MM.1S (cell line): Measurements from ENCODE around the gene LTBP3.

Experiments used
- DNase-seq: peaks from one replicate; pipeline ENCODE4 v3.0.0-alpha.2; 2015
- H2AFZ ChIP-seq: fragments of 300-600 bp; sonication (generic); 2 replicates; pipeline ENCODE4 v1.6.0; 2016; ENCODE audit warnings: antibody characterized with exemption, low read length
- H3F3A ChIP-seq: fragments of 300-600 bp; sonication (generic); 2 replicates; pipeline ENCODE4 v1.6.1; 2016; ENCODE audit warnings: mild to moderate bottlenecking, antibody characterized with exemption, low read length, moderate library complexity, mixed read lengths; ENCODE audit not compliant: insufficient read depth
- H3K27ac ChIP-seq: fragments of 300-600 bp; sonication (generic); 2 replicates; pipeline ENCODE4 v1.5.1; 2016; ENCODE audit warnings: mild to moderate bottlenecking, low read length
- H3K27me3 ChIP-seq: fragments of 300-600 bp; sonication (generic); replicated peaks from 2 replicates; pipeline ENCODE4 v1.6.0; 2016; ENCODE audit warnings: low read length; ENCODE audit not compliant: insufficient read depth
- H3K36me3 ChIP-seq: fragments of 300-600 bp; sonication (generic); replicated peaks from 2 replicates; pipeline ENCODE4 v1.6.1; 2016; ENCODE audit warnings: mild to moderate bottlenecking, low read length, mixed read lengths; ENCODE audit not compliant: insufficient read depth
- H3K4me1 ChIP-seq: fragments of 300-600 bp; sonication (generic); 2 replicates; pipeline ENCODE4 v1.6.1; 2016; ENCODE audit warnings: low read length, mixed read lengths
- H3K4me2 ChIP-seq: fragments of 300-600 bp; sonication (generic); 2 replicates; pipeline ENCODE4 v1.6.0; 2016; ENCODE audit warnings: low read depth, low read length
- H3K4me3 ChIP-seq: fragments of 300-600 bp; sonication (generic); 2 replicates; pipeline ENCODE4 v1.5.1; 2016; ENCODE audit warnings: low read length, mixed read lengths
- H3K79me2 ChIP-seq: fragments of 300-600 bp; sonication (generic); 2 replicates; pipeline ENCODE4 v1.6.1; 2016; ENCODE audit warnings: mixed run types, low read length, mixed read lengths
- H3K9ac ChIP-seq: fragments of 300-600 bp; sonication (generic); 2 replicates; pipeline ENCODE4 v1.6.1; 2016; ENCODE audit warnings: low read length, mixed read lengths
- H3K9me2 ChIP-seq: fragments of 300-600 bp; sonication (generic); replicated peaks from 2 replicates; pipeline ENCODE4 v1.6.1; 2016; ENCODE audit warnings: mild to moderate bottlenecking, low read length, mixed read lengths; ENCODE audit not compliant: insufficient read depth
- H3K9me3 ChIP-seq: fragments of 300-600 bp; sonication (generic); replicated peaks from 2 replicates; pipeline ENCODE4 v1.6.1; 2016; ENCODE audit warnings: mild to moderate bottlenecking, low read length, mixed read lengths; ENCODE audit not compliant: insufficient read depth
- H4K20me1 ChIP-seq: fragments of 300-600 bp; sonication (generic); 2 replicates; pipeline ENCODE4 v1.6.1; 2016; ENCODE audit warnings: mild to moderate bottlenecking, low read length, moderate library complexity, mixed read lengths; ENCODE audit not compliant: insufficient read depth
- EZH2 ChIP-seq: fragments of 300-600 bp; sonication (generic); optimal IDR thresholded peaks from 2 replicates; pipeline ENCODE3; 2017; ENCODE audit warnings: low read depth, mild to moderate bottlenecking, antibody characterized with exemption, low read length, mixed read lengths
- EZH2phosphoT487 ChIP-seq: fragments of 300-600 bp; sonication (generic); IDR thresholded peaks from 2 replicates; pipeline ENCODE4 v1.6.1; 2018; ENCODE audit warnings: antibody characterized with exemption, low read length
- TF ChIP-seq, protein P1 (sequence below): fragments of 300-600 bp; sonication (generic); IDR thresholded peaks from 2 replicates; pipeline ENCODE4 v1.5.1; 2016; ENCODE audit warnings: antibody characterized with exemption, low read length, mixed read lengths

Gene LTBP3

DNA sequence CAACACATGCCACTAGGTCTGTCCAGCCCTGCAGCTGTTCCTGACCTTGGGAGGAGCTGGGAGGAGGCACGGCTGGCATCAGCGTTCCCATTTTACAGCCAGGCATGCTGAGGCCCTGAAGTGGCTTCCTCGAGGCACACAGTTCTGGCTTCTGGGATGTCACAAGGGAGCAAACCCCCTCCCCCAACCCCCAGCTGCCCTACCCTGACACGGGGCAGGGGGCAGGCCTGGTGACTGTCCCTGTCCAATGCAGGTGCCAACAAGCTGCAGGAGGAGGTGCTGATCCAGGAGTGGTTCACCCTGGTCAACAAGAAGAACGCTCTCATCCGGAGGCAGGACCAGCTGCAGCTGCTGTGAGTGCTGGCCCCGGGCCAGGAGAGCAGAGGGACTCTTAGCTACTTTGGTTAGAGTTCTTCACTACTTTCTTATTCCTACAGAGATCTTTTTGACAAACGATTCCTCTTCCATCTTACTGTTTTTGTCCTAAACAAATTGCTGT lies 32.1 kb upstream of the LTBP3 start:
- Histone ChIP-seq H3K36me3 (no peaks in the 10 kb centered on the region), H4K20me1 (no peaks in the 10 kb centered on the region), H3K9me2 (no peaks in the 10 kb centered on the region), H3K4me1 (peaks cover 33% of the 10 kb centered on the region), H3K4me2 (no peak overlapping the region), H3K9ac (no peak overlapping the region), H2AFZ (no peak overlapping the region), H3K9me3 (no peaks in the 10 kb centered on the region), H3K4me3 (no peak overlapping the region), H3F3A (peaks cover 32% of the 10 kb centered on the region), H3K27me3 (no peaks in the 10 kb centered on the region), H3K27ac (no peak overlapping the region), H3K79me2 (peaks cover 17% of the 10 kb centered on the region)
- no peak for DNase-seq
- TF ChIP-seq EZH2 (no peak), EZH2phosphoT487 (no peak)
- TF ChIP-seq, protein P1, sequence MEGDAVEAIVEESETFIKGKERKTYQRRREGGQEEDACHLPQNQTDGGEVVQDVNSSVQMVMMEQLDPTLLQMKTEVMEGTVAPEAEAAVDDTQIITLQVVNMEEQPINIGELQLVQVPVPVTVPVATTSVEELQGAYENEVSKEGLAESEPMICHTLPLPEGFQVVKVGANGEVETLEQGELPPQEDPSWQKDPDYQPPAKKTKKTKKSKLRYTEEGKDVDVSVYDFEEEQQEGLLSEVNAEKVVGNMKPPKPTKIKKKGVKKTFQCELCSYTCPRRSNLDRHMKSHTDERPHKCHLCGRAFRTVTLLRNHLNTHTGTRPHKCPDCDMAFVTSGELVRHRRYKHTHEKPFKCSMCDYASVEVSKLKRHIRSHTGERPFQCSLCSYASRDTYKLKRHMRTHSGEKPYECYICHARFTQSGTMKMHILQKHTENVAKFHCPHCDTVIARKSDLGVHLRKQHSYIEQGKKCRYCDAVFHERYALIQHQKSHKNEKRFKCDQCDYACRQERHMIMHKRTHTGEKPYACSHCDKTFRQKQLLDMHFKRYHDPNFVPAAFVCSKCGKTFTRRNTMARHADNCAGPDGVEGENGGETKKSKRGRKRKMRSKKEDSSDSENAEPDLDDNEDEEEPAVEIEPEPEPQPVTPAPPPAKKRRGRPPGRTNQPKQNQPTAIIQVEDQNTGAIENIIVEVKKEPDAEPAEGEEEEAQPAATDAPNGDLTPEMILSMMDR: no peak

DNA sequence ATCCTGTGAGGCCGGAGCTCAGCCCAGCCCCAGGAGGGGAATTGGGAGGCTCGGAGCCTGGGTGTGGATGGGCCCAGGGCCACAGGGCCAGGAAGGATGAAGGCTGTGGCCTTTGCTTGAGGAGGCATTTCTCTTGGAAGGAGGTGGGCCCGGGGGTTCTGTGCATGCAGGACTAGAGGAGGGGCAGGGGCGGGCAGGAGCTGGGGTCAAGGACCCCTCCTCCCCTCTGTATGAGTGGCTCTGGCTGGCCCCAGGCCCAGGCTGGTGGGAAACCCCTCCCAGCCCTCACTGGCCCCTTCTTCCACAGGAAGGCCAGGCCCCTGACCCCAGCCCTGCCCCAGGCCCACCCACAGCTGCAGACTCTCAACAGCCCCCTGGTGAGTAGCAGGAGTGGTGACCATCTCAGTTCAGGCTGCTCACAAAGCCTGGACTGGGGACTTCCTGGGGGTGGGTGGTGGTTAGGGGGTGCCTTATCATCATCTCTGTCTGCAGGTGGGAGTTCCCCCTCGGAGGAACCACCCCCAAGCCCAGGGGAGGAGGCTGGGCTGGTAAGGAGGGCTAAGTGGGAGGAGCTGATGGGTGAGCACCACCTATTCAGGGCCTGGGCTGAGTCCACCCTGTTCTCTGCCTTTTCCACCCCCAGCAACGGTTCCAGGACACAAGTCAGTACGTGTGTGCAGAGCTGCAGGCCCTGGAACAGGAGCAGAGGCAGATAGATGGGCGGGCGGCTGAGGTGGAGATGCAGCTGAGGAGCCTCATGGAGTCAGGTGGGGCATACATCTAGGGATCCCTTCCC lies 31.5 kb upstream of the LTBP3 start:
- Histone ChIP-seq H3K27me3 (no peaks in the 10 kb centered on the region), H3K4me1 (peaks cover 33% of the 10 kb centered on the region), H3K9ac (no peak overlapping the region), H2AFZ (no peak overlapping the region), H3K79me2 (peaks cover 17% of the 10 kb centered on the region), H3K36me3 (no peaks in the 10 kb centered on the region), H3F3A (peaks cover 32% of the 10 kb centered on the region), H4K20me1 (no peaks in the 10 kb centered on the region), H3K9me2 (no peaks in the 10 kb centered on the region), H3K4me2 (no peak overlapping the region), H3K27ac (no peak overlapping the region), H3K9me3 (no peaks in the 10 kb centered on the region), H3K4me3 (no peak overlapping the region)
- DNase-seq: no peak
- TF ChIP-seq EZH2 (no peak), EZH2phosphoT487 (no peak)
- TF ChIP-seq, protein P1: no peak

DNA sequence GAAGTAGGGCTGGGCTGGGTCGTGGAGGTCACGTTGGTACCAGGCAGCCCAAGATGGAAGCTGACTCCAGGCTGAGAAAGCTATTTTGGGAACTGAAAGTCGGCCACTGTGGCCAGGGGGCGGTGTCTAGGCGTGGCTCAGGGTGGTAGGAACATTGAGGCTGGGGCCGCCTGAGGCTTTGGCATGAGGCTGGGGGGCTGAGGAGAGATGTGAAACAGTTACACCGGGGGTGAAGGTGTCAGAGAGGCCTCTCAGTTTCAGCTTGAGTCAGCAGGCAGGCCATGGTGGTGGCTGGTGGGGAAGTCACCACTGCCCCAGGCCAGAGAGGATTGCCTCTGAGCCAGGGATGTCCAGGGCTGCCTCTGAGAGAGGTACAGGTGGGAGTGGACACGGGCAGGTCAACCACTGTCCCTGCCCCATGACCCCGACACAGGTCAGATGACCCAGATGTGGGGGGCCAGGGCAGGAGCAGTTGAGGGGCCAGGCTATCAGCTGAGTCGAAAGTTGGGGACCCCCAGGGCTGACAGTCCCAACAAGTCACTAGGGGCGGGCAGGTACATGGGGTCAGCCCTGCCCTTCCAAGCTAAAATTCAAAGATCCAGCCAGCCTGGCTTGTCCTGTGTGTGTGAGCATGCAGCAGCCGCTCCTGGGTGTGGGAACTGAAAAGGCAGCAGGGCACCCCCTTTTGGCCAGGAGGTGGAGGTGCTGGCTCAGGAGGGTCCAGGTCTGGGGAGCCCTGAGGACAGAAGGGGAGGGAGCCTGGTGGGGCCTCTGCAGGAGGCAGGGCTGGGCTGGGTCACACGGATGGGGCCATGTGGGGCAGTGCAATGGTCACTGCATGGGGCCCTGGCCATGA lies 30.3 kb upstream of the LTBP3 start:
- TF ChIP-seq, protein P1: peak; percentile 88
- TF ChIP-seq EZH2phosphoT487 (no peak), EZH2 (no peak)
- peak overlapping the region; percentile 48 for H2AFZ ChIP-seq
- peak overlapping the region; percentile 99 for H3K27ac ChIP-seq
- peaks cover 17% of the 10 kb centered on the region for H3K79me2 ChIP-seq
- no peaks in the 10 kb centered on the region for H3K9me2 ChIP-seq
- no peaks in the 10 kb centered on the region for H3K27me3 ChIP-seq
- peak overlapping the region; percentile 95 for H3K4me2 ChIP-seq
- H4K20me1 ChIP-seq: no peaks in the 10 kb centered on the region
- H3K9me3 ChIP-seq: no peaks in the 10 kb centered on the region
- peaks cover 33% of the 10 kb centered on the region for H3K4me1 ChIP-seq
- peaks cover 32% of the 10 kb centered on the region for H3F3A ChIP-seq
- H3K9ac ChIP-seq: peak overlapping the region; percentile 83
- peak; percentile 94 for DNase-seq
- H3K4me3 ChIP-seq: peak overlapping the region; percentile 49
- H3K36me3 ChIP-seq: no peaks in the 10 kb centered on the region
